H1 (cell line): ENCODE measurements around the gene CAPZB.

Source experiments
- CHD1 ChIP-seq: IDR thresholded peaks from 2 replicates; pipeline ENCODE4 v1.6.1; 2012; ENCODE audit warnings: low read depth, low read length, improper control_type of control experiment
- EGR1 ChIP-seq: IDR thresholded peaks from 2 replicates; pipeline ENCODE4 v1.6.1; 2011; ENCODE audit warnings: low read depth, low read length, borderline replicate concordance
- EP300 ChIP-seq, 2 experiments: IDR thresholded peaks; 1 replicate in 1 of 2; 2 replicates in 1 of 2; pipeline ENCODE4 v1.6.1; 2011 to 2012; ENCODE audit warnings: low read depth in 2 of 2, low read length in 2 of 2, mild to moderate bottlenecking in 2 of 2, borderline replicate concordance in 1 of 2, inconsistent platforms in 1 of 2, moderate library complexity in 1 of 2
- POLR2AphosphoS5 ChIP-seq: IDR thresholded peaks from 2 replicates; pipeline ENCODE4 v1.6.1; 2011; ENCODE audit warnings: low read depth, low read length
- RNF2 ChIP-seq: fragments of 200-900, 300-1000 bp; sonication (generic); IDR thresholded peaks from 2 replicates; pipeline ENCODE4 v1.7.1; 2016; ENCODE audit warnings: borderline replicate concordance, low read depth, mild to moderate bottlenecking, antibody characterized with exemption, low read length; ENCODE audit not compliant: poor library complexity, severe bottlenecking; ENCODE audit errors: missing control alignments
- SAP30 ChIP-seq: fragments of 300-600 bp; sonication (generic); IDR thresholded peaks from 2 replicates; pipeline ENCODE4 v1.7.1; 2012; ENCODE audit warnings: low read length, moderate library complexity, mild to moderate bottlenecking, inconsistent platforms; ENCODE audit not compliant: insufficient read depth, insufficient replicate concordance
- SIN3A ChIP-seq, 2 experiments: IDR thresholded peaks in 1 of 2; conservative IDR thresholded peaks in 1 of 2; 2 replicates each; pipeline ENCODE4 v1.6.1; 2011 to 2012; ENCODE audit warnings: low read length in 2 of 2, improper control_type of control experiment in 1 of 2, low read depth in 1 of 2, mild to moderate bottlenecking in 1 of 2
- TEAD4 ChIP-seq: IDR thresholded peaks from 2 replicates; pipeline ENCODE4 v1.6.1; 2012; ENCODE audit warnings: low read depth, low read length, inconsistent platforms, mixed read lengths
- TF ChIP-seq, protein P1 (sequence below), 3 experiments: IDR thresholded peaks; 1 replicate in 2 of 3; 2 replicates in 1 of 3; pipeline versions ENCODE4 v1.5.1 to v1.6.1; 2011; ENCODE audit warnings: low read length in 3 of 3, mild to moderate bottlenecking in 3 of 3, inconsistent platforms in 2 of 3, low read depth in 1 of 3, moderate library complexity in 1 of 3; ENCODE audit not compliant: insufficient read depth in 1 of 3; ENCODE audit errors: control extremely low read depth in 1 of 3

GRCh38 chr1:19369396-19370090 lies 115.8 kb downstream of the CAPZB start:
- TF ChIP-seq, protein P1, sequence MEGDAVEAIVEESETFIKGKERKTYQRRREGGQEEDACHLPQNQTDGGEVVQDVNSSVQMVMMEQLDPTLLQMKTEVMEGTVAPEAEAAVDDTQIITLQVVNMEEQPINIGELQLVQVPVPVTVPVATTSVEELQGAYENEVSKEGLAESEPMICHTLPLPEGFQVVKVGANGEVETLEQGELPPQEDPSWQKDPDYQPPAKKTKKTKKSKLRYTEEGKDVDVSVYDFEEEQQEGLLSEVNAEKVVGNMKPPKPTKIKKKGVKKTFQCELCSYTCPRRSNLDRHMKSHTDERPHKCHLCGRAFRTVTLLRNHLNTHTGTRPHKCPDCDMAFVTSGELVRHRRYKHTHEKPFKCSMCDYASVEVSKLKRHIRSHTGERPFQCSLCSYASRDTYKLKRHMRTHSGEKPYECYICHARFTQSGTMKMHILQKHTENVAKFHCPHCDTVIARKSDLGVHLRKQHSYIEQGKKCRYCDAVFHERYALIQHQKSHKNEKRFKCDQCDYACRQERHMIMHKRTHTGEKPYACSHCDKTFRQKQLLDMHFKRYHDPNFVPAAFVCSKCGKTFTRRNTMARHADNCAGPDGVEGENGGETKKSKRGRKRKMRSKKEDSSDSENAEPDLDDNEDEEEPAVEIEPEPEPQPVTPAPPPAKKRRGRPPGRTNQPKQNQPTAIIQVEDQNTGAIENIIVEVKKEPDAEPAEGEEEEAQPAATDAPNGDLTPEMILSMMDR (IDR thresholded peaks at IDR 0.05; ENCODE audit: control extremely low read depth in 1 of 3, insufficient read depth in 1 of 3, low read depth in 1 of 3, low read length in 3 of 3), result no peak
- TF ChIP-seq CHD1 (no peak), EGR1 (no peak), SIN3A (conservative IDR thresholded peaks at IDR 0.05 in 1 of 2, IDR thresholded peaks at IDR 0.05 in 1 of 2; ENCODE audit: low read depth in 1 of 2, low read length in 2 of 2) (no peak), RNF2 (no peak), EP300 (IDR thresholded peaks at IDR 0.05; ENCODE audit: borderline replicate concordance in 1 of 2, low read depth in 2 of 2, low read length in 2 of 2) (no peak), POLR2AphosphoS5 (no peak), SAP30 (no peak), TEAD4 (no peak)
